NCI-H82 (cell line): Measurements from ENCODE around the gene CYSRT1.

ENCODE experiments used
- DNase-seq: peaks from one replicate; lab custom pipeline; 2025; lab: John Stamatoyannopoulos, UW

CYSRT1 gene

GRCh38 chr9:137271696-137272076, 46.7 kb downstream of the CYSRT1 start:
- no peak for DNase-seq

- DNase-seq = no peak
Measured at GRCh38 chr9:137272241-137273094, 47.5 kb downstream of the CYSRT1 start.

- no peak for DNase-seq
Measured at GRCh38 chr9:137273095-137273490, 48.1 kb downstream of the CYSRT1 start.

- no peak for DNase-seq
Measured at GRCh38 chr9:137273611-137274320, 48.8 kb downstream of the CYSRT1 start.

GRCh38 chr9:137275203-137275587, 50.2 kb downstream of the CYSRT1 start:
- DNase-seq = no peak
